ENCODE results near the gene PPM1H. TPM values are rescaled to one million over a fixed set of nuclear protein-coding genes. Genes with fewer than 3 reads are reported as not detected.

PPM1H gene
- total RNA-seq, 1 experiment from 2014 or later, result 37.1 TPM

DNA sequence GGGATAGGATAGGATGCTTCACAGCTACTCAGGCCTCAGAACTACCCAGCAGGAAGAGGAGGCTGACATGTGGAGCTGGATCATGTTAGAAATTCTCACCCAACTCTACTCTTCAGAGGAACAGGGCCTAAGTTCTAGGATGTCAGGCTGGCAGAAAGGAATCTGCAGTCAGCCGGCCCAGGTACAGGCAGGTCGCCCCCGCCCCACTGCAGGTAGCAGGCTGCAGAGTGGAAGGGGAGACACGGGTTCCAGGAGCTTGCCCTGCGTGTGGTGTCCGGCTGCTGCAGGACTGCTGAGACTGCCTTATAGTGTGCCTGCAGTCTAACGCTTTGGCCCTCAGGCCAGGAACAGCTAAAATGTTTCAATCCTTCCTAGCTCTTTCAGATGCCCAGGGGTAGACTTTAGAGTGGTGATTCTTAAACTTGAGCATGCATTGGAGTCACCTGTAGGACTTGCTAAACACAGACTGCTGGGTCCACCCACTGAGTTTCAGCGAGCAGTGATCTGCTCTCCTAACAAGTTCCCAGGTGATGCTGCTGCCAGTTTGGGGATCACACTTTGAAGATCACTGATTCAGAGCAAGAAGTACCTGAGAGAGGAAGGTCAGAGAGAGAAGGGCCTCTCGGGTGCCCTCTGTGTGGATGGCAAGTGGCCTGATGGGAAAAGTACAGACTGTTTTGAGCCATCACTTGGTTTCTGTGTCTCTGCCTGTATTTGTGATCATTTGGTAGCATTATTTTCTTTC, 153.6 kb downstream of the PPM1H start:
- ATAC-seq (no peak; the same call in 1 of the 2 replicates), DNase-seq (ENCODE audit: low spot score) (no peak)
- Mint-ChIP-seq H3K4me3 (no peak overlapping the region), H3K9me3 (no peaks in the 10 kb centered on the region), H3K27me3 (ENCODE audit: low read depth) (no peaks in the 10 kb centered on the region), H3K27ac (peak overlapping the region; percentile 44; the same call in 1 of the 2 replicates), H3K4me1 (peaks cover 21% of the 10 kb centered on the region), H3K36me3 (0 out of 2 replicates have a peak, but pooled peaks cover 5% of the 10 kb centered on the region)
- CTCF ChIA-PET, result interaction anchor here (1.1 to 2.7 kb wide), 2 partner anchors 10 to 13 kb away, joined by 3 to 8 read pairs; no protein-coding TSS in a partner anchor
- POLR2A ChIA-PET, result no interaction called here
- TF ChIP-seq NFYB (CRISPR knock-in tag; conservative IDR thresholded peaks at IDR 0.05; ENCODE audit: low read depth) (no peak), ATF3 (CRISPR knock-in tag; conservative IDR thresholded peaks at IDR 0.05) (no peak), CREB1 (CRISPR knock-in tag; IDR thresholded peaks at IDR 0.05) (no peak), ETV6 (CRISPR knock-in tag; IDR thresholded peaks at IDR 0.05) (no peak), NFATC4 (CRISPR knock-in tag; IDR thresholded peaks at IDR 0.05) (no peak), JUN (CRISPR knock-in tag; IDR thresholded peaks at IDR 0.05) (no peak), ZBTB21 (CRISPR knock-in tag; IDR thresholded peaks at IDR 0.05; ENCODE audit: borderline replicate concordance) (no peak), MXD4 (CRISPR knock-in tag; IDR thresholded peaks at IDR 0.05; ENCODE audit: borderline replicate concordance) (no peak), ZSCAN18 (CRISPR knock-in tag; IDR thresholded peaks at IDR 0.05) (no peak), ZNF416 (CRISPR knock-in tag; IDR thresholded peaks at IDR 0.05) (no peak)
- TF ChIP-seq, protein P1, sequence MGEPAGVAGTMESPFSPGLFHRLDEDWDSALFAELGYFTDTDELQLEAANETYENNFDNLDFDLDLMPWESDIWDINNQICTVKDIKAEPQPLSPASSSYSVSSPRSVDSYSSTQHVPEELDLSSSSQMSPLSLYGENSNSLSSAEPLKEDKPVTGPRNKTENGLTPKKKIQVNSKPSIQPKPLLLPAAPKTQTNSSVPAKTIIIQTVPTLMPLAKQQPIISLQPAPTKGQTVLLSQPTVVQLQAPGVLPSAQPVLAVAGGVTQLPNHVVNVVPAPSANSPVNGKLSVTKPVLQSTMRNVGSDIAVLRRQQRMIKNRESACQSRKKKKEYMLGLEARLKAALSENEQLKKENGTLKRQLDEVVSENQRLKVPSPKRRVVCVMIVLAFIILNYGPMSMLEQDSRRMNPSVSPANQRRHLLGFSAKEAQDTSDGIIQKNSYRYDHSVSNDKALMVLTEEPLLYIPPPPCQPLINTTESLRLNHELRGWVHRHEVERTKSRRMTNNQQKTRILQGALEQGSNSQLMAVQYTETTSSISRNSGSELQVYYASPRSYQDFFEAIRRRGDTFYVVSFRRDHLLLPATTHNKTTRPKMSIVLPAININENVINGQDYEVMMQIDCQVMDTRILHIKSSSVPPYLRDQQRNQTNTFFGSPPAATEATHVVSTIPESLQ (CRISPR knock-in tag; IDR thresholded peaks at IDR 0.05), result no peak
- TF ChIP-seq, protein P2, sequence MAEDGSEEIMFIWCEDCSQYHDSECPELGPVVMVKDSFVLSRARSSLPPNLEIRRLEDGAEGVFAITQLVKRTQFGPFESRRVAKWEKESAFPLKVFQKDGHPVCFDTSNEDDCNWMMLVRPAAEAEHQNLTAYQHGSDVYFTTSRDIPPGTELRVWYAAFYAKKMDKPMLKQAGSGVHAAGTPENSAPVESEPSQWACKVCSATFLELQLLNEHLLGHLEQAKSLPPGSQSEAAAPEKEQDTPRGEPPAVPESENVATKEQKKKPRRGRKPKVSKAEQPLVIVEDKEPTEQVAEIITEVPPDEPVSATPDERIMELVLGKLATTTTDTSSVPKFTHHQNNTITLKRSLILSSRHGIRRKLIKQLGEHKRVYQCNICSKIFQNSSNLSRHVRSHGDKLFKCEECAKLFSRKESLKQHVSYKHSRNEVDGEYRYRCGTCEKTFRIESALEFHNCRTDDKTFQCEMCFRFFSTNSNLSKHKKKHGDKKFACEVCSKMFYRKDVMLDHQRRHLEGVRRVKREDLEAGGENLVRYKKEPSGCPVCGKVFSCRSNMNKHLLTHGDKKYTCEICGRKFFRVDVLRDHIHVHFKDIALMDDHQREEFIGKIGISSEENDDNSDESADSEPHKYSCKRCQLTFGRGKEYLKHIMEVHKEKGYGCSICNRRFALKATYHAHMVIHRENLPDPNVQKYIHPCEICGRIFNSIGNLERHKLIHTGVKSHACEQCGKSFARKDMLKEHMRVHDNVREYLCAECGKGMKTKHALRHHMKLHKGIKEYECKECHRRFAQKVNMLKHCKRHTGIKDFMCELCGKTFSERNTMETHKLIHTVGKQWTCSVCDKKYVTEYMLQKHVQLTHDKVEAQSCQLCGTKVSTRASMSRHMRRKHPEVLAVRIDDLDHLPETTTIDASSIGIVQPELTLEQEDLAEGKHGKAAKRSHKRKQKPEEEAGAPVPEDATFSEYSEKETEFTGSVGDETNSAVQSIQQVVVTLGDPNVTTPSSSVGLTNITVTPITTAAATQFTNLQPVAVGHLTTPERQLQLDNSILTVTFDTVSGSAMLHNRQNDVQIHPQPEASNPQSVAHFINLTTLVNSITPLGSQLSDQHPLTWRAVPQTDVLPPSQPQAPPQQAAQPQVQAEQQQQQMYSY (CRISPR knock-in tag; IDR thresholded peaks at IDR 0.05), result no peak
- TF ChIP-seq, protein P3, sequence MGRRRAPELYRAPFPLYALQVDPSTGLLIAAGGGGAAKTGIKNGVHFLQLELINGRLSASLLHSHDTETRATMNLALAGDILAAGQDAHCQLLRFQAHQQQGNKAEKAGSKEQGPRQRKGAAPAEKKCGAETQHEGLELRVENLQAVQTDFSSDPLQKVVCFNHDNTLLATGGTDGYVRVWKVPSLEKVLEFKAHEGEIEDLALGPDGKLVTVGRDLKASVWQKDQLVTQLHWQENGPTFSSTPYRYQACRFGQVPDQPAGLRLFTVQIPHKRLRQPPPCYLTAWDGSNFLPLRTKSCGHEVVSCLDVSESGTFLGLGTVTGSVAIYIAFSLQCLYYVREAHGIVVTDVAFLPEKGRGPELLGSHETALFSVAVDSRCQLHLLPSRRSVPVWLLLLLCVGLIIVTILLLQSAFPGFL (CRISPR knock-in tag; IDR thresholded peaks at IDR 0.05; ENCODE audit: borderline replicate concordance), result no peak

DNA sequence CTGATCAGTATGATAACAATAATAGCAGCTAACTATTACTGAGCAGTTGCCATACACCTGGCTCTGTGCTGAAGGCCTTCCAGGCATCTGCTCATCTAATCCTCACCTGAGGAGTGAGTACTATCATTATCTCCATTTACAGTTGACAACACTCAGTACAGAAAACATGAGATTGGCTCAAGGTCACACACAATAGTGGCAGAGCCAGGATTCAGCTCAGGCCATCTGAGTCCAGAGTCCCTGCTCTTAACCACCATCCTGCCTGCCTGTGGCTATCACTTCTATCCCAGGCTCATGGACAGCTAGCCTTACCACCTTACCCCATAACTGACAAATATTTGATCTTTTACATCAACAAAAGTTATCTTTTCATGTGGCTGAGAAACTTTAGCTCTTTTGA, 155.5 kb downstream of the PPM1H start:
- DNase-seq (ENCODE audit: low spot score) (no peak), ATAC-seq (no peak)
- Mint-ChIP-seq H3K9me3 (no peaks in the 10 kb centered on the region), H3K27ac (no peak overlapping the region), H3K36me3 (no peaks in the 10 kb centered on the region), H3K4me3 (no peak overlapping the region), H3K27me3 (ENCODE audit: low read depth) (no peaks in the 10 kb centered on the region), H3K4me1 (peaks cover 14% of the 10 kb centered on the region)
- POLR2A ChIA-PET, result no interaction called here
- CTCF ChIA-PET, result interaction anchor here (2.7 kb wide), 1 partner anchor 15 kb away, joined by 8 read pairs; no protein-coding TSS in a partner anchor
- TF ChIP-seq TEAD4 (CRISPR knock-in tag; IDR thresholded peaks at IDR 0.05) (no peak), ZNF512 (CRISPR knock-in tag; IDR thresholded peaks at IDR 0.05; ENCODE audit: borderline replicate concordance) (no peak), ZNF263 (CRISPR knock-in tag; IDR thresholded peaks at IDR 0.05; ENCODE audit: low read depth) (no peak), HMGXB4 (CRISPR knock-in tag; IDR thresholded peaks at IDR 0.05) (no peak), ATF1 (CRISPR knock-in tag; IDR thresholded peaks at IDR 0.05) (no peak), SP1 (CRISPR knock-in tag; conservative IDR thresholded peaks at IDR 0.05) (no peak), CDX4 (CRISPR knock-in tag; IDR thresholded peaks at IDR 0.05; ENCODE audit: borderline replicate concordance) (no peak), OVOL2 (CRISPR knock-in tag; IDR thresholded peaks at IDR 0.05; ENCODE audit: borderline replicate concordance) (no peak)

Measured in WTC11 (cell line).